SU-DHL-6 (cell line): ENCODE measurements around the gene ALG3.

ENCODE experiments used
- H2AFZ ChIP-seq: fragments of 200-600 bp; sonication (generic); 2 replicates; pipeline ENCODE4 v1.6.1; 2014; ENCODE audit warnings: low read depth, mild to moderate bottlenecking, moderate library complexity, mixed read lengths, antibody characterized with exemption, low read length; ENCODE audit not compliant: severe bottlenecking
- H3F3A ChIP-seq: fragments of 200-600 bp; shearing (Covaris generic); 2 replicates; pipeline ENCODE4 v1.6.0; 2016; ENCODE audit warnings: antibody characterized with exemption, mild to moderate bottlenecking; ENCODE audit not compliant: insufficient read depth
- H3K27ac ChIP-seq: fragments of 200-600 bp; sonication (generic); 2 replicates; pipeline ENCODE4 v1.5.1; 2016; ENCODE audit warnings: low read depth, mild to moderate bottlenecking, low read length, moderate library complexity, mixed read lengths
- H3K27me3 ChIP-seq: fragments of 200-600 bp; sonication (generic), shearing (Covaris generic); 2 replicates; pipeline ENCODE4 v1.6.0; 2014; ENCODE audit warnings: mild to moderate bottlenecking, low read length
- H3K36me3 ChIP-seq: fragments of 200-600 bp; sonication (generic); 2 replicates; pipeline ENCODE4 v1.6.1; 2014; ENCODE audit warnings: mild to moderate bottlenecking, low read length, mixed read lengths
- H3K4me2 ChIP-seq: fragments of 300-600, 200-600 bp; shearing (Covaris generic), sonication (generic); 2 replicates; pipeline ENCODE4 v1.6.0; 2014; ENCODE audit warnings: low read length, low read depth, mild to moderate bottlenecking; ENCODE audit not compliant: poor library complexity, severe bottlenecking
- H3K4me3 ChIP-seq: fragments of 200-600 bp; sonication (generic); 2 replicates; pipeline ENCODE4 v1.5.1; 2014; ENCODE audit warnings: antibody characterized with exemption, low read length, mild to moderate bottlenecking, mixed read lengths; ENCODE audit not compliant: insufficient read depth, poor library complexity, severe bottlenecking
- H3K79me2 ChIP-seq: fragments of 200-600 bp; sonication (generic); 2 replicates; pipeline ENCODE4 v1.6.1; 2014; ENCODE audit warnings: mild to moderate bottlenecking, low read length, moderate library complexity; ENCODE audit not compliant: insufficient read depth
- H3K9ac ChIP-seq: fragments of 200-600 bp; sonication (generic); 2 replicates; pipeline ENCODE4 v1.7.0; 2014; ENCODE audit warnings: mild to moderate bottlenecking, low read length
- H3K9me2 ChIP-seq: fragments of 200-600 bp; sonication (generic); replicated peaks from 2 replicates; pipeline ENCODE4 v1.6.1; 2014; ENCODE audit warnings: low read length; ENCODE audit not compliant: insufficient read depth
- H3K9me3 ChIP-seq: fragments of 200-600 bp; sonication (generic); 2 replicates; pipeline ENCODE4 v1.6.1; 2014; ENCODE audit warnings: low read length, mixed read lengths; ENCODE audit not compliant: insufficient read depth
- H4K20me1 ChIP-seq: fragments of 200-600 bp; sonication (generic); 2 replicates; pipeline ENCODE4 v1.6.1; 2014; ENCODE audit warnings: low read depth, mild to moderate bottlenecking, antibody characterized with exemption, low read length, moderate library complexity, mixed read lengths
- EZH2phosphoT487 ChIP-seq: fragments of 200-600 bp; sonication (generic), shearing (Covaris generic); conservative IDR thresholded peaks from 2 replicates; pipeline ENCODE4 v1.6.1; 2018; ENCODE audit warnings: mild to moderate bottlenecking, antibody characterized with exemption, low read length, moderate library complexity, mixed read lengths
- TF ChIP-seq, protein P1 (sequence below): fragments of 200-600 bp; sonication (generic); IDR thresholded peaks from one replicate; pipeline ENCODE4 v1.5.1; 2017; ENCODE audit warnings: antibody characterized with exemption, mild to moderate bottlenecking, low read length, moderate library complexity; ENCODE audit not compliant: insufficient read depth, poor library complexity, severe bottlenecking

The ALG3 gene

GRCh38 chr3:184240384-184241140 is 8.2 kb downstream of the ALG3 start:
- Histone ChIP-seq H3K36me3 (no peaks in the 10 kb centered on the region), H4K20me1 (no peaks in the 10 kb centered on the region), H3K4me3 (no peak overlapping the region), H3K27ac (no peak overlapping the region), H3K9ac (no peak overlapping the region), H2AFZ (no peak overlapping the region), H3K4me2 (no peak overlapping the region), H3K79me2 (no peaks in the 10 kb centered on the region), H3K9me3 (no peaks in the 10 kb centered on the region), H3K27me3 (no peaks in the 10 kb centered on the region), H3K9me2 (no peaks in the 10 kb centered on the region), H3F3A (peaks cover 6% of the 10 kb centered on the region; the same call in 1 of the 2 replicates)
- TF ChIP-seq, protein P1, sequence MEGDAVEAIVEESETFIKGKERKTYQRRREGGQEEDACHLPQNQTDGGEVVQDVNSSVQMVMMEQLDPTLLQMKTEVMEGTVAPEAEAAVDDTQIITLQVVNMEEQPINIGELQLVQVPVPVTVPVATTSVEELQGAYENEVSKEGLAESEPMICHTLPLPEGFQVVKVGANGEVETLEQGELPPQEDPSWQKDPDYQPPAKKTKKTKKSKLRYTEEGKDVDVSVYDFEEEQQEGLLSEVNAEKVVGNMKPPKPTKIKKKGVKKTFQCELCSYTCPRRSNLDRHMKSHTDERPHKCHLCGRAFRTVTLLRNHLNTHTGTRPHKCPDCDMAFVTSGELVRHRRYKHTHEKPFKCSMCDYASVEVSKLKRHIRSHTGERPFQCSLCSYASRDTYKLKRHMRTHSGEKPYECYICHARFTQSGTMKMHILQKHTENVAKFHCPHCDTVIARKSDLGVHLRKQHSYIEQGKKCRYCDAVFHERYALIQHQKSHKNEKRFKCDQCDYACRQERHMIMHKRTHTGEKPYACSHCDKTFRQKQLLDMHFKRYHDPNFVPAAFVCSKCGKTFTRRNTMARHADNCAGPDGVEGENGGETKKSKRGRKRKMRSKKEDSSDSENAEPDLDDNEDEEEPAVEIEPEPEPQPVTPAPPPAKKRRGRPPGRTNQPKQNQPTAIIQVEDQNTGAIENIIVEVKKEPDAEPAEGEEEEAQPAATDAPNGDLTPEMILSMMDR: no peak
- TF ChIP-seq EZH2phosphoT487: no peak

DNA sequence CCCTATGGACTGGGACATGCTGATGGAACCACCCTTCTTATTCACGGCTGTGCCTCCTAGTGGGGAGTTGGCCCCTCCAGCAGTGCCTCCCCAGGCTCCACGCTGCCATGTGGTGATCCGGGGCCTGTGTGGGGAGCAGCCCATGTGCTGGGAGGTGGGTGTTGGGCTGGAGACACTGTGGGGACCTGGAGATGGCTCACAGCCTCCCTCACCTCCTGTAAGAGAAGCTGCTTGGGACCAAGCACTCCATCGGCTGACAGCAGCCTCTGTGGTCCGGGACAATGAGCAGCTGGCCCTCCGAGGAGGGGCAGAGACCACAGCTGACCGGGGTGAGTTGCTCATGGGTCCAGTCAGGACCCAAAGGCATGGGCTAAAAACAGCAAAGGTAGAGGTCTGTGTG is 9.1 kb downstream of the ALG3 start:
- Histone ChIP-seq H3K9me3 (no peaks in the 10 kb centered on the region), H3K36me3 (no peaks in the 10 kb centered on the region), H3F3A (peaks cover 6% of the 10 kb centered on the region; the same call in 1 of the 2 replicates), H3K27me3 (no peaks in the 10 kb centered on the region), H3K79me2 (no peaks in the 10 kb centered on the region), H3K4me2 (no peak overlapping the region), H3K4me3 (no peak overlapping the region), H3K9me2 (no peaks in the 10 kb centered on the region), H4K20me1 (no peaks in the 10 kb centered on the region), H3K9ac (no peak overlapping the region), H2AFZ (no peak overlapping the region), H3K27ac (no peak overlapping the region)
- TF ChIP-seq EZH2phosphoT487: no peak
- TF ChIP-seq, protein P1: no peak

- Histone ChIP-seq H3K27ac (no peak overlapping the region), H3K4me2 (no peak overlapping the region), H3K9me2 (no peaks in the 10 kb centered on the region), H3K36me3 (no peaks in the 10 kb centered on the region), H3K27me3 (no peaks in the 10 kb centered on the region), H2AFZ (no peak overlapping the region), H3F3A (peaks cover 6% of the 10 kb centered on the region; the same call in 1 of the 2 replicates), H3K79me2 (no peaks in the 10 kb centered on the region), H3K9me3 (no peaks in the 10 kb centered on the region), H3K9ac (no peak overlapping the region), H4K20me1 (no peaks in the 10 kb centered on the region), H3K4me3 (no peak overlapping the region)
- TF ChIP-seq, protein P1: no peak
- TF ChIP-seq EZH2phosphoT487: no peak
These were observed 9.5 kb downstream of the ALG3 start for GRCh38 chr3:184239221-184239620.
